Smooth muscle cell (in vitro differentiated cells): Measurements from ENCODE around the gene CREB3L1. TPM values are rescaled to one million over a fixed set of nuclear protein-coding genes. Genes with fewer than 3 reads are reported as not detected.

Source experiments
- DNase-seq: peaks from one replicate; lab custom pipeline; 2025; ENCODE audit not compliant: unreplicated experiment; lab: John Stamatoyannopoulos, UW
- H2AFZ ChIP-seq: fragments of 200-600 bp; sonication (generic); 2 replicates; pipeline ENCODE4 v1.6.0; 2016; ENCODE audit warnings: antibody characterized with exemption, low read depth, mild to moderate bottlenecking
- H3F3A ChIP-seq: fragments of 200-600 bp; sonication (generic); 2 replicates; pipeline ENCODE4 v1.6.0; 2017; ENCODE audit warnings: antibody characterized with exemption, low read depth
- H3K27ac ChIP-seq: fragments of 200-600 bp; sonication (generic); 2 replicates; pipeline ENCODE4 v1.5.1; 2016; ENCODE audit warnings: low read depth, mild to moderate bottlenecking
- H3K27me3 ChIP-seq: fragments of 200-600 bp; sonication (generic); 2 replicates; pipeline ENCODE4 v1.6.1; 2016; ENCODE audit warnings: low read depth, mild to moderate bottlenecking
- H3K36me3 ChIP-seq: fragments of 200-600 bp; sonication (generic); 2 replicates; pipeline ENCODE4 v1.5.1; 2016; ENCODE audit warnings: low read depth
- H3K4me1 ChIP-seq: fragments of 200-600 bp; sonication (generic); 2 replicates; pipeline ENCODE4 v1.5.1; 2016; ENCODE audit warnings: low read depth
- H3K4me2 ChIP-seq: fragments of 200-600 bp; sonication (generic); 2 replicates; pipeline ENCODE4 v1.6.0; 2016; ENCODE audit warnings: mild to moderate bottlenecking
- H3K4me3 ChIP-seq: fragments of 200-600 bp; sonication (generic); 2 replicates; pipeline ENCODE4 v1.5.1; 2016; ENCODE audit warnings: mild to moderate bottlenecking
- H3K79me2 ChIP-seq: fragments of 200-600 bp; sonication (generic); 2 replicates; pipeline ENCODE4 v1.6.0; 2016; ENCODE audit warnings: low read depth, mild to moderate bottlenecking
- H3K9ac ChIP-seq: fragments of 200-600 bp; sonication (generic); 2 replicates; pipeline ENCODE4 v1.6.0; 2016; ENCODE audit warnings: low read depth
- H3K9me3 ChIP-seq: fragments of 200-600 bp; sonication (generic); replicated peaks from 2 replicates; pipeline ENCODE4 v1.5.1; 2016; ENCODE audit warnings: low read depth
- H4K20me1 ChIP-seq: fragments of 200-600 bp; sonication (generic); 2 replicates; pipeline ENCODE4 v1.6.0; 2016; ENCODE audit warnings: low read depth
- CTCF ChIP-seq: fragments of 200-600 bp; sonication (generic); IDR thresholded peaks from 2 replicates; pipeline ENCODE4 v1.5.1; 2017; ENCODE audit warnings: borderline replicate concordance, mild to moderate bottlenecking, antibody characterized with exemption; ENCODE audit not compliant: insufficient read depth, poor library complexity, severe bottlenecking
- WGBS: methylation state at CpG from one replicate; pipeline ENCODE4 v1.1.7; 2016; ENCODE audit warnings: low lambda C conversion rate; 5-methylcytosine and 5-hydroxymethylcytosine counted together
- polyA plus RNA-seq: library from polyadenylated mRNA; unstranded; fragments of >200 nt; fragmentation: Nextera tagmentation; extraction: Ambion mirVana; gene quantifications from 2 replicates; pipeline ENCODE4 v1.2.1, GENCODE V29; 2016
- total RNA-seq: library from RNA; depleted of rRNA; stranded (reverse); fragments of >200 nt; gene quantifications from 2 replicates; pipeline ENCODE4 v1.2.3, GENCODE V29; 2014

The CREB3L1 gene
- total and polyA plus RNA-seq, 2 experiments from 2014 or later = 63.3 to 437 TPM

- Histone ChIP-seq H3K4me3 (no peak overlapping the region), H3K9me3 (no peaks in the 10 kb centered on the region), H3K27me3 (no peaks in the 10 kb centered on the region), H3K27ac (no peak overlapping the region), H3K9ac (no peak overlapping the region), H2AFZ (no peak overlapping the region), H4K20me1 (peaks cover 79% of the 10 kb centered on the region), H3K79me2 (peaks cover 75% of the 10 kb centered on the region), H3K36me3 (no peaks in the 10 kb centered on the region), H3F3A (no peaks in the 10 kb centered on the region), H3K4me2 (no peak overlapping the region), H3K4me1 (peaks cover 13% of the 10 kb centered on the region)
- 62% methylated on average over 7 of the region's 7 CpGs for WGBS
- no peak for DNase-seq
- no peak for TF ChIP-seq CTCF
Measured at GRCh38 chr11:46356924-46357482, 79.5 kb downstream of the CREB3L1 start.

DNA sequence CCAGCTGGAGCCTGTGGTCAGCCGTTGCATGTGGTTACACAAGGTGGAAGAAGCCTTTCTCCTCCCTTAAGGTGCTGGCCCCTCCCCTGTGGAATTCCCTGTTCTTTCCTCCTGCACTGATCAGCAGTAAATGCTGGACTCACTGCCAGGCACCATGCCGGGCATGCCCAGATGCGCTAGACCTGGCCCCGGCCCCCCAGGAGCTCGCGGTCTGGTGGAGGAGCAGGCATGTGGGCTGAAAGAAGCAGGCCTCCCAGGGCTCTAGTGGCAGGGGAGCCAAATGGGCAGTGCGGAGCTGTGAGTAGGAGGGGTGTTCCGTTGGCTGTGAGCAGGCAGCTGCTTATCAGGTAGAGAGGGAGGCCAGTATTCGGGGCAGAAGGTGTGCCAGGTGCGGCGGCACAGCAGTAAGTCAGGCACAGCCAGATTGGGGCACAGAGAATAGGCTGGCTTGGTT, 80.0 kb downstream of the CREB3L1 start:
- Histone ChIP-seq H3K36me3 (no peaks in the 10 kb centered on the region), H3K27ac (no peak overlapping the region), H4K20me1 (peaks cover 79% of the 10 kb centered on the region), H3K9ac (no peak overlapping the region), H3K4me2 (no peak overlapping the region), H3K79me2 (peaks cover 70% of the 10 kb centered on the region), H3K4me3 (no peak overlapping the region), H3K4me1 (peaks cover 13% of the 10 kb centered on the region), H3F3A (no peaks in the 10 kb centered on the region), H3K9me3 (no peaks in the 10 kb centered on the region), H3K27me3 (no peaks in the 10 kb centered on the region), H2AFZ (no peak overlapping the region)
- WGBS = 92% methylated on average over 11 of the region's 11 CpGs
- no peak for DNase-seq
- no peak for TF ChIP-seq CTCF

DNA sequence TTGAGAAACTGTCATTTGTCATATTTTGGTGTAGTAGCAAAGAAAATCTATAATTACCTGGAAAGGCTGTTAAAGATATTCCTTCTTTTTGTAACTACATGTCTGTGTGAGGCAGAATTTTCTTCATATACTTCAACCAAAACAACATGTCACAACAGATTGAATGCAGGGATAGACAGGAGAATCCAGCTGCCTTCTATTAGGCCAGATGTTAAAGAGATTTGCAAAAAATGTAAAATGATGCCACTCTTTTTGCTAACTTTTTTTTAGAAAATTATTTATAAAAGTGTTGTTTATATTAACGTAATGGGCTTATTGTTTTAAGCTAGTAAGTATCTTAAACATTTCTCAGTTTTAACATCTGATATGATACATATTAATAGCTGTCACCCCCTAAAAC, 82.5 kb downstream of the CREB3L1 start:
- H2AFZ ChIP-seq = no peak overlapping the region
- no peaks in the 10 kb centered on the region for H3F3A ChIP-seq
- H3K4me3 ChIP-seq = no peak overlapping the region
- TF ChIP-seq CTCF = no peak
- no peak for DNase-seq
- no peak overlapping the region for H3K27ac ChIP-seq
- no peaks in the 10 kb centered on the region for H3K36me3 ChIP-seq
- peaks cover 79% of the 10 kb centered on the region for H4K20me1 ChIP-seq
- no peak overlapping the region for H3K9ac ChIP-seq
- H3K4me2 ChIP-seq = no peak overlapping the region
- H3K79me2 ChIP-seq = peaks cover 63% of the 10 kb centered on the region
- peaks cover 20% of the 10 kb centered on the region for H3K4me1 ChIP-seq
- H3K9me3 ChIP-seq = no peaks in the 10 kb centered on the region
- no peaks in the 10 kb centered on the region for H3K27me3 ChIP-seq
- 90% methylated on average over 1 of the region's 1 CpG for WGBS

DNA sequence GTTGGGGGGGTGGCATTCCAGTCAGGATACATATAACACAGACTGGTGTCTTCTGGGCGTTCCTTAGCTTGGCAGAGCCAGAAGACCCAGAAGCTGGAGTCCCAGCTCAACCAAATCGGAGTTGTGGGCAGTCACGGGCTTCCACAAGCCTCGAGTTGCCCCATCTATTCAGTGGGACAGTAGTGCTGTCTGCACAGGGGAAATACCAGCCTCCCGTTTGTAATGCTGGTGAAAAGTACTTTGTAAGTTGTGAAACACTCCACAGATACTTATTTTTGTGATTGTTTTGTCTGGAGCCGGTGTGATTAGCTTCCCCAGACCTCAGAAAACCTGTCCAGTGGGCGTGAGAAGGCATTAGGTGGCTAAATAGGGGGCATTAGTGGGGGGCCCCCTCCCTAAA, 83.4 kb downstream of the CREB3L1 start:
- H3K27me3 ChIP-seq = no peaks in the 10 kb centered on the region
- H2AFZ ChIP-seq = no peak overlapping the region
- WGBS = 69% methylated on average over 7 of the region's 7 CpGs
- peaks cover 57% of the 10 kb centered on the region for H3K79me2 ChIP-seq
- no peak for DNase-seq
- no peaks in the 10 kb centered on the region for H3K9me3 ChIP-seq
- peaks cover 87% of the 10 kb centered on the region for H4K20me1 ChIP-seq
- H3F3A ChIP-seq = no peaks in the 10 kb centered on the region
- H3K36me3 ChIP-seq = no peaks in the 10 kb centered on the region
- TF ChIP-seq CTCF = no peak
- H3K27ac ChIP-seq = peak overlapping the region; percentile 38
- H3K4me3 ChIP-seq = no peak overlapping the region
- peak overlapping the region; percentile 28 for H3K9ac ChIP-seq
- H3K4me2 ChIP-seq = peak overlapping the region; percentile 74
- peaks cover 20% of the 10 kb centered on the region for H3K4me1 ChIP-seq
